AG10803 (cell line): Measurements from ENCODE around the gene MCF2L2.

Experiments
- DNase-seq: peaks from one replicate; pipeline ENCODE4 v3.0.0; 2010; ENCODE audit warnings: low read depth
- H3K4me3 ChIP-seq: 2 replicates; pipeline ENCODE4 v1.5.1; 2011; ENCODE audit warnings: mild to moderate bottlenecking, low read length, control low read depth
- TF ChIP-seq, protein P1 (sequence below): conservative IDR thresholded peaks from 2 replicates; pipeline ENCODE4 v1.5.1; 2011; ENCODE audit warnings: mild to moderate bottlenecking, low read length, control low read depth, inconsistent platforms

Gene MCF2L2

DNA sequence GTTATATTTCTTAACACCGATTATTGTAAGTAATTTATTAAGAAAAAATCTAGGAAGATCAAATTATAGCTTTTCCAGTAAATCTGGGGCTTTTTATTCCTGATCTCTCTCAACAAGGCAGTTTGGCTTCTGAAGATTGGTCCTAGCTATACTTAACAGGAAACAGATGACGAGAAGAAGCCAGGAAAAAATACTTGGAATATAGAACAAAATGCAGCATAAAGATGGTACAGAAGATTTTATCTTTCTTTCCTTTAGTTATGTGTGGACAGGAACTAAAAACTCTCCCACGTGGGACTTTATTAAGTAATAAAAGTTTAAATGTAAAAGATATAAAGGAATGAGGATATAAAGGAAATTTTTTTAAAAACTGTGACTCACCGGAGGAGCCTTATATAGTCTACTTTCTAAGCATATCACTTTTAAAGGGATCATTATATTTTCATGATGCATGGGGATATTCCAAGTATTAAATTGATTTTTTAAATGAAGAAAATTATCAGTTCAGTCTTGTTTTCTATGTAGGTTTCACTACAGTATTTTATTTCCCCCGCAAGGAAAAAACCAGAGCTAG, 167.2 kb downstream of the MCF2L2 start:
- DNase-seq: no peak
- H3K4me3 ChIP-seq: no peak overlapping the region
- TF ChIP-seq, protein P1, sequence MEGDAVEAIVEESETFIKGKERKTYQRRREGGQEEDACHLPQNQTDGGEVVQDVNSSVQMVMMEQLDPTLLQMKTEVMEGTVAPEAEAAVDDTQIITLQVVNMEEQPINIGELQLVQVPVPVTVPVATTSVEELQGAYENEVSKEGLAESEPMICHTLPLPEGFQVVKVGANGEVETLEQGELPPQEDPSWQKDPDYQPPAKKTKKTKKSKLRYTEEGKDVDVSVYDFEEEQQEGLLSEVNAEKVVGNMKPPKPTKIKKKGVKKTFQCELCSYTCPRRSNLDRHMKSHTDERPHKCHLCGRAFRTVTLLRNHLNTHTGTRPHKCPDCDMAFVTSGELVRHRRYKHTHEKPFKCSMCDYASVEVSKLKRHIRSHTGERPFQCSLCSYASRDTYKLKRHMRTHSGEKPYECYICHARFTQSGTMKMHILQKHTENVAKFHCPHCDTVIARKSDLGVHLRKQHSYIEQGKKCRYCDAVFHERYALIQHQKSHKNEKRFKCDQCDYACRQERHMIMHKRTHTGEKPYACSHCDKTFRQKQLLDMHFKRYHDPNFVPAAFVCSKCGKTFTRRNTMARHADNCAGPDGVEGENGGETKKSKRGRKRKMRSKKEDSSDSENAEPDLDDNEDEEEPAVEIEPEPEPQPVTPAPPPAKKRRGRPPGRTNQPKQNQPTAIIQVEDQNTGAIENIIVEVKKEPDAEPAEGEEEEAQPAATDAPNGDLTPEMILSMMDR: no peak

GRCh38 chr3:183260167-183260904, 168.1 kb downstream of the MCF2L2 start:
- TF ChIP-seq, protein P1: no peak
- no peak for DNase-seq
- H3K4me3 ChIP-seq: no peak overlapping the region

GRCh38 chr3:183259621-183260020, 168.8 kb downstream of the MCF2L2 start:
- TF ChIP-seq, protein P1: no peak
- no peak overlapping the region for H3K4me3 ChIP-seq
- no peak for DNase-seq

- DNase-seq: no peak
- TF ChIP-seq, protein P1: no peak
- H3K4me3 ChIP-seq: no peak overlapping the region
These were observed 169.3 kb downstream of the MCF2L2 start for GRCh38 chr3:183259087-183259486.

- TF ChIP-seq, protein P1: no peak
- no peak for DNase-seq
- H3K4me3 ChIP-seq: no peak overlapping the region
These were observed 173.1 kb downstream of the MCF2L2 start for GRCh38 chr3:183255348-183255730.

- DNase-seq: no peak
- H3K4me3 ChIP-seq: peak overlapping the region; percentile 68
These were observed 173.7 kb downstream of the MCF2L2 start for GRCh38 chr3:183254487-183255347.

More at GRCh38 chr3:183254487-183255347, 173.7 kb downstream of the MCF2L2 start:
- TF ChIP-seq, protein P1: no peak
